HG03571 (cell line): Measurements from ENCODE around the gene DPPA3.
"Not testable (repeated sequence)": the region's sequence is repeated elsewhere in the genome, so short reads cannot be mapped to it uniquely, and the experiment has no call there.

Source experiments
- ATAC-seq: cut with Tn5 transposase; IDR thresholded peaks from one replicate; pipeline ENCODE4 v1.9.1; 2021; ENCODE audit not compliant: unreplicated experiment

DPPA3 gene

DNA sequence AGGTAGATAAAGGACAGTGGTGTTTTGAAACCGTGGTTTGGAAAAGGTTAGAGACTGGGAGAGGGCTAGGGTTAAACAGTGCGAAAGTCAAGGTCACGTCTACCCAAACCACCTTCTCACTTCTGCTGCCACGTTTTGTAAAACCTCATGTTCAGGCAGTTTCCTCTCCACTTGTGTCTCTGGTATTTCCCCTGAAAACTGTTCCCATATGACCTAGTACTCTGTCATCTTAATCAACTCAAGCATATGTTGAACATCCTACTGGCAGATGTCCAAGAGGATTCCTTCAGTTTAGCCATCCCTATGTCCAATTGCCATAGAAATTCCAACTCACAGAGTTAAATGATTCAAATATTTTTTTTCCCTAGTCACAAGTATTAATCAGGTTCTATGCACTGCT is 18.5 kb downstream of the DPPA3 start:
- ATAC-seq: no peak

DNA sequence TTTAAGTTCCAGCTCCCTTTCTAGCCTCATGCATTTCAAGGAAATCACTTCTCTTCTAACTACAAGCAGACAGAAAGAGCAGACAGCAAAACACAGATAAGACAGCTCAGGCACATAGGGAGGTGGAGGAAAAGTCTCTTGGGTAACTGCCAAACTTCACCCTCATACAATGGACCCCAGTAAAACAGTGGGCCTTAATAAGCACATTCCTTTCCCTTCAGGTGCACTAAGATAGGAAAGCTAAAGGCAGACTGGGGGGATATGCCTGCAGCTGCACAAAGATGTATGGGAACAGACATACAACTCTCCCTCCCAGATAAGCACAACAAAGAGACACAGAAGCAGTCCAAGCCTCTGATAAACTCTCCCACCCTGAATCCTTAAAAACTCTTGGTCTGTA is 19.8 kb downstream of the DPPA3 start:
- not testable (repeated sequence) for ATAC-seq

GRCh38 chr12:7731486-7731885 is 20.3 kb downstream of the DPPA3 start:
- no peak for ATAC-seq

GRCh38 chr12:7732993-7733392 is 21.8 kb downstream of the DPPA3 start:
- no peak for ATAC-seq

GRCh38 chr12:7747246-7747645 is 36.0 kb downstream of the DPPA3 start, which contains the start of gene CLEC4C:
TSS of gene CLEC4C (minus strand) at chr12:7747375. CDS start at chr12:7747348, 27 bp downstream.
- ATAC-seq: no peak

GRCh38 chr12:7748852-7749251 is 37.6 kb downstream of the DPPA3 start:
- ATAC-seq: no peak

GRCh38 chr12:7749442-7749841 is 38.2 kb downstream of the DPPA3 start:
- no peak for ATAC-seq

DNA sequence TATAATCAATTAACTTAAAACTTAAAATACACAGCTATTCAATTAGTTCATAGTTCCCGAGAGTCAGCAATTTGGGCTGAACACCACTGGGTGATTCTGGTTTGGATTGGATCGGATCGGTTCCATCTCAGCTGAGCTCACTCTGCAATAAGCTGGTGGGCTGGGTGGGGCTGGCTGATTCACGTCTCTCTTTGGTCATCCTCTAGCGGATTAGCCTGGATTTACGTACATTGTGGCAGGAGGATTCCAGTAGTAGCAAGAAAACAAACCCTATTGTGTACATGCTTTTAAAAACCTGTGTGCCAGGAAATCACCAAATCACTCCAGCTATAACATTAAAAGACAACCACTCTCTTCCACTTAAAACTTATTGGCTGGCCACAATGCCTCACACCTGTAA is 39.1 kb downstream of the DPPA3 start:
- no peak for ATAC-seq

- no peak for ATAC-seq
Measured at GRCh38 chr12:7751394-7751793, 40.2 kb downstream of the DPPA3 start.

GRCh38 chr12:7751941-7752922 is 41.0 kb downstream of the DPPA3 start:
- not testable (repeated sequence) for ATAC-seq

DNA sequence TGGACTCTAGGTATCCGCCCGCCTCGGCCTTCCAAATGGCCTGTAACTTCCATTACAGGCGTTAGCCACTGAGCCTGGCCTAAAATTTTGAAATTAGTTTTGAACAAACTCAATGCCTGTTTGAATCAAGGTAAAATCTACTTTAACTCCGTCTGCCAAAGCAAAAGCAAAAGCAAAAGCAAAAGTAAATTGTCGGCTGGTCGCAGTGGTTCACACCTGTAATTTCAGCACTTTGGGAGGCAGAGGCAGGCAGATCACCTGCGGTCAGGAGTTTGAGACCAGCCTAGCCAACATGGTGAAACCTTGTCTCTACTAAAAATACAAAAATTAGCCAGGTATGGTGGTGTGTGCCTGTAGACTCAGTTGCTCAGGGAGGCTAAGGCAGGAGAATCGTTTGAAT is 44.4 kb downstream of the DPPA3 start:
- not testable (repeated sequence) for ATAC-seq

GRCh38 chr12:7756993-7757392 is 45.8 kb downstream of the DPPA3 start:
- no peak for ATAC-seq

DNA sequence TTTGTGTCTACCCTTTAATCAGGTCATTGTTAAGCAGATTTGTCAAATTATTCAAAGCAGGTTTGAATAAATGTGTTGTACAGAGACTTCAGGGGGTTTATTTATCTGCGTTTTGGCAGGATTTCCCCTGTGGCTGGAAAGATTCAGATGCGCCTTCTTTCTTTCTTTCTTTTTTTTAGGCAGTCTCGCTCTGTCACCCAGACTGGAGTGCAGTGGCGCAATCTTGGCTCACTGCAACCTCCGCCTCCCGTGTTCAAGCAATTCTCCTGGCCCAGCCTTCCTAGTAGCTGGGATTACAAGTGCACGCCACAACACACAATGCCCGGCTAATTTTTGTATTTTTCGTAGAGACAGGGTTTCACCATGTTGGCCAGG is 47.5 kb downstream of the DPPA3 start:
- ATAC-seq: no peak
